GM19452 (cell line): ENCODE results near the gene CDCP2.
"Not testable (repeated sequence)": the region's sequence is repeated elsewhere in the genome, so short reads cannot be mapped to it uniquely, and the experiment has no call there.

Experiments used
- ATAC-seq: cut with Tn5 transposase; IDR thresholded peaks from one replicate; pipeline ENCODE4 v1.9.1; 2021; ENCODE audit not compliant: unreplicated experiment

Gene CDCP2

GRCh38 chr1:54095546-54096226 is 57.1 kb downstream of the CDCP2 start:
- no peak for ATAC-seq

GRCh38 chr1:54094730-54095105 is 58.1 kb downstream of the CDCP2 start:
- ATAC-seq = not testable (repeated sequence)

DNA sequence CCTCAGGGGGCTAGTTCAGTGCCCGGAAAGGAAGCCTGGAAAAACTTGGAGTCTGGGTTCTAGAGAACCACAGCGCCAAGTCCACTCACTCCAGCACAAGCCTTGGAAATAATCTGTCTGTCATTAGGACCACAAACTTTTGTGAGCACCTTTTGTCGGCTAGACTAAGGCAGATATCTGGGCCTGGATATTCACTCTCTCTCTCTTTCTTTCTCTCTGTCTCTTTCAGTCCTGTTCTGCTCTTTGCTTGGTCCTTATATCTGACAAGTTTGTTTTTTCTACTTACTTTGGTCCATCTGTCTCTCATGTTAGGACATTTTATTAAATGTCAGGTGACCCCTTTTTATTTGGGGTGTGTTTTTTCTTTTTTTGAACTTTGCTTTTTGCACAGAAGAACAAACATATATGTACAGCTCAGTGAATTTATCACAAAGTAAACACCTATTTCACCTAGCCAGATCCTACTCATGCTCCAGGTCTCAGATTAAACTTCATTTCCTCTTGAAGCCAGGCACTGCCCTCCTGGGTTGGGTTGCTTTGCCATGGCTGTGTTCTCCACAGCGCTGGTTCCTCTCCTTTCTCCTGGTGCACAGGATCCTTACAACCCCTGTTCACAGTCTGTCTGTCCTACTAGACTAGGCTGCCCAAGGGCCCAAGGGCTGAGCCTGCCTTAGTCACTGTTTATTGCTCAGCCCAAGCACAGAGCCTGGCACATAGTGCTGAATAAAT is 58.6 kb downstream of the CDCP2 start:
- no peak for ATAC-seq

GRCh38 chr1:54091666-54092065 is 61.1 kb downstream of the CDCP2 start:
- no peak for ATAC-seq

GRCh38 chr1:54088385-54088784 is 64.4 kb downstream of the CDCP2 start:
- no peak for ATAC-seq

DNA sequence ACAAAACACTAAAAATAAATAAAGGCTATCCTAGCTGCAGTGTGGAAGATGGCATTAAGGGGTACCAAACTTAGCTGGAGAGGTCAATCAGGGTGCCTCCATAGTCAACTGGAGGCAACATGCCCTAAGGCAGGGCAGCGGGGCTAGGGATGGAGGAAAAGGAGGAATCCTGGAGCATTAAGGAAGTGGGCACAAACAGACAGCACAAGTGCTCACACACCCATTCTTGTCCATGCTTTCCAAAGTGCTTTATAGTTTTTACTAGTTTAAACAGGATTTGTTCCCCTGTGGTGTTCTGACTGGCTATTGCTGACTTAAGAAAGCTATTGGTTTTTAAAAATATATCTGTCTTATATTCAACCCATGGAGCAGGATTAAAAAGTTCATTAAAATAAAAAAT is 66.0 kb downstream of the CDCP2 start:
- ATAC-seq = no peak

GRCh38 chr1:54084794-54085193 is 68.0 kb downstream of the CDCP2 start:
- no peak for ATAC-seq
